Measurements from ENCODE around the gene CSNK1A1.

CSNK1A1 gene

DNA sequence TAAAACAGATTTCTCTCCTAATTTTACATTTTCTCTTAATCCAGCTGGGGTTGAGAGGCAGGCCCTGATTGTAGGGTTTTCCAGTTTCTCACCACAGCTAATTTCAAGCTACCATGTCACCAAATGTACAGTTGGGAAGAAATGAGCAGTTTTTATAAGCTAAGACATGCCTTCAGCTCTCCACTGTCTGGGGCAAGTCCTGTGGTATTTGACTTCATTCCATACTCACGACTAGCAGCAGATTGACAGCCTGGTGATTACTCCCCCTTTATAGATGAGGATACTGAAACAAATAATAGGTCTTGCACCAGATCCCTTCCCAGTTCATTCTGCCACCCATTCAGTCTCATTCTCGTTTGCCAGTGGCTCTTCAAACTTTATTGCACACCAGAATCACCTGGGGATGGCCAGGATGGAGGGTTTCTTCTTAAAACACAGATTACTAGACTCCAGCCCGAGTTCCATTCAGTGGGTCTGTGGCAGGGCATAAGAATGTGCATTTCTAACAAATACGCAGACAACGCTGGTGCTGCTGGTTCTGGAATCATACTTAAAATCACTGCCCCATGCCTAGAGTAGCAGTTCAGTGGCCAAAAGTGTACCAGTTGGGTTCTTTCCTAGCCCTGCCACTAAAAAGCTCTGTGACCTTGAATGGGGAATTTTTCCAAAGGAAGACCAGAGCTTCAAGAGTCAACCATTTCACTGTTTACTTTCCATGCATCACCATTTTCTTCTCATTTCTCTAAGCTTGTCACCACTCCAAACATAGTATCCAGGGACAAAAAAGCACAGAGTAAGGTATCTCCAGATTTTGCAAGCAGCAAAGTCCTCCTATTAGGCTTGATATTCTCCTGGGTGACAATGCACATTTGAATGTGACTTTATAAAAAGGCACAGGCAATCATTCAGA lies 64.3 kb downstream of the CSNK1A1 start:
- no peaks in the 10 kb centered on the region for H3K36me3 ChIP-seq (replicated peaks)
- in situ Hi-C loops (cut with MboI; ENCODE audit: low sequenced_read_pairs): no loop called here
- DNase-seq (ENCODE audit: low spot score in 2 of 2): no peak
- no peaks in the 10 kb centered on the region for H3K9me3 ChIP-seq
- peaks cover 8% of the 10 kb centered on the region; the same call in 1 of the 2 replicates for H3K4me1 ChIP-seq
- H3K4me3 ChIP-seq: no peak overlapping the region
- peaks cover 3% of the 10 kb centered on the region; the same call in 1 of the 2 replicates for H3K27me3 ChIP-seq (ENCODE audit: low read depth)

DNA sequence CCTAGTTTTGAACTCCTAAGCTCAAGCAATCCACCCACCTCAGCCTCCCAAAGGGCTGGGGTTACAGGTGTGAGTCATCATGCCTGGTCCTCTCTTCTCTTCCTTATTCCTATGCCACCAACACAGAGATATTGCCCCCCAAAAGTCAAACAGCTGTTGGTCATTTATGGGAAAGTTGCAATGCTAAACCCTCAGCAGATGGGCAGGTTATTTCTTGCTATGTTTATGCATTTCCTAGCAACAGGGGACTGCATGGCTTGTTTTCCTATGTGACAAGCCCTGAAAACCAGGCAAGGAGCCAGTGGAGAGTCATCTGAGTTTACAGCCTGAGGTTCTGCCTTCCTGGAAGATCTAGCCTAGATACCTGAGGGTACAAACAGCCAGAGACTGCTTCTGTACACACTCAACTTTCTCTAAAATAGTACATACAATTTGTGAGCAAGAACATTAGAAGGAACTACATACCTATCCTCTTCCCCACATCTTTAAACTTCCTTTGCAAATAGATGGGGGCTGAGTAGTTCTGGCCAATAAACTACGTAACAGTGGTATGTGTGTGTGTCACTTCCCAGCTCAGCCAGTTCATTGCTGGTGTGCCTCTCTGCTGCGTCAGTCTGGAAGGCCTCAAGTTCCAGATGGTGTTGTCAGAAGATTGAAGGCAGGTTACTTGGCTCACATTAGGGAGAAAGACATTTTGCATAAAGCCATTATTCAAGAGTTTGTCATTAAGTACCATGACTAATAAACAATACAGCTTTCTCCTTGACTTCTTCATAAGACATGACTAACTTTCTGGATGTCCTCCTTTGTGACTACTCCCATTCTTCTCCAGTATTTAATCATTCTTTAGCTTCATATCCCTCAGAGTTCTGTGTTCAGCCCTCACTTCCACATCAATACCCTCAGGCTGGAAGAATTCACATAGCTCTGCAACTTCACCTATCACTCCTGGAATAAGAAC lies 65.3 kb downstream of the CSNK1A1 start:
- in situ Hi-C loops (cut with MboI; ENCODE audit: low sequenced_read_pairs): no loop called here
- Histone ChIP-seq H3K36me3 (replicated peaks) (no peaks in the 10 kb centered on the region), H3K4me1 (peaks cover 8% of the 10 kb centered on the region; the same call in 1 of the 2 replicates), H3K27me3 (ENCODE audit: low read depth) (peaks cover 3% of the 10 kb centered on the region; the same call in 1 of the 2 replicates), H3K4me3 (no peak overlapping the region), H3K9me3 (no peaks in the 10 kb centered on the region)
- DNase-seq (ENCODE audit: low spot score in 2 of 2): no peak

DNA sequence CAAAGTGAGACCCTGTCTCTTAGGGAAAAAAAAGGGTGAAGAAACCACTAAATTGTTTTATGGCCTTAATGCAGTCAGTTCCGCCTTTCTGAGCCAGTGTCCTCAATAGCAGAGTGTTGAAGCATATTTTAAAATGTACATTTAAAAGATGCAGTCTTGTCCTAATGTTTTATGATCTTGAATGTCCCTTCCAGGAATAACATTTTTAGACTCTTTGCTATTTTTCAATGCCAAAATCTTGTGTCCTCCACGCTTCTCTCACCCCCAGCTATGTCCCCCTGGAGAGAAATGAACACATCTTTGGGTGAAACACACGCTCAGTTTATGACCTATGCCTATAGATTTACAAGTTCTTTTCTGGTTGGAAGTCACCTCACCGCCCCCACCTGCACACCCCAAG lies 69.8 kb downstream of the CSNK1A1 start:
- H3K27me3 ChIP-seq (ENCODE audit: low read depth): no peaks in the 10 kb centered on the region
- DNase-seq (ENCODE audit: low spot score in 2 of 2): no peak
- no peaks in the 10 kb centered on the region for H3K36me3 ChIP-seq (replicated peaks)
- no peaks in the 10 kb centered on the region for H3K4me1 ChIP-seq
- in situ Hi-C loops (cut with MboI; ENCODE audit: low sequenced_read_pairs): no loop called here
- no peaks in the 10 kb centered on the region for H3K9me3 ChIP-seq
- H3K4me3 ChIP-seq: no peak overlapping the region

GRCh38 chr5:149478761-149479160 lies 72.5 kb downstream of the CSNK1A1 start:
- H3K4me1 ChIP-seq: no peaks in the 10 kb centered on the region
- no peak for DNase-seq (ENCODE audit: low spot score in 2 of 2)
- in situ Hi-C loops (cut with MboI; ENCODE audit: low sequenced_read_pairs): no loop called here
- no peaks in the 10 kb centered on the region for H3K27me3 ChIP-seq (ENCODE audit: low read depth)
- no peak overlapping the region for H3K4me3 ChIP-seq
- no peaks in the 10 kb centered on the region for H3K36me3 ChIP-seq (replicated peaks)
- H3K9me3 ChIP-seq: no peaks in the 10 kb centered on the region

GRCh38 chr5:149475777-149476176 lies 75.5 kb downstream of the CSNK1A1 start:
- in situ Hi-C loops (cut with MboI; ENCODE audit: low sequenced_read_pairs): no loop called here
- Histone ChIP-seq H3K36me3 (replicated peaks) (no peaks in the 10 kb centered on the region), H3K27me3 (ENCODE audit: low read depth) (no peaks in the 10 kb centered on the region), H3K4me3 (no peak overlapping the region), H3K9me3 (no peaks in the 10 kb centered on the region), H3K4me1 (no peaks in the 10 kb centered on the region)
- no peak for DNase-seq (ENCODE audit: low spot score in 2 of 2)

GRCh38 chr5:149474198-149474597 lies 77.0 kb downstream of the CSNK1A1 start:
- H3K27me3 ChIP-seq (ENCODE audit: low read depth): no peaks in the 10 kb centered on the region
- in situ Hi-C loops (cut with MboI; ENCODE audit: low sequenced_read_pairs): no loop called here
- H3K4me3 ChIP-seq: no peak overlapping the region
- no peaks in the 10 kb centered on the region for H3K9me3 ChIP-seq
- DNase-seq (ENCODE audit: low spot score in 2 of 2): no peak
- H3K36me3 ChIP-seq (replicated peaks): no peaks in the 10 kb centered on the region
- H3K4me1 ChIP-seq: no peaks in the 10 kb centered on the region

- in situ Hi-C loops (cut with MboI; ENCODE audit: low sequenced_read_pairs): no loop called here
- H3K36me3 ChIP-seq (replicated peaks): no peaks in the 10 kb centered on the region
- no peak overlapping the region for H3K4me3 ChIP-seq
- no peaks in the 10 kb centered on the region for H3K9me3 ChIP-seq
- no peaks in the 10 kb centered on the region for H3K4me1 ChIP-seq
- DNase-seq (ENCODE audit: low spot score in 2 of 2): no peak
- H3K27me3 ChIP-seq (ENCODE audit: low read depth): no peaks in the 10 kb centered on the region
Measured at GRCh38 chr5:149473441-149473840, 77.8 kb downstream of the CSNK1A1 start.

DNA sequence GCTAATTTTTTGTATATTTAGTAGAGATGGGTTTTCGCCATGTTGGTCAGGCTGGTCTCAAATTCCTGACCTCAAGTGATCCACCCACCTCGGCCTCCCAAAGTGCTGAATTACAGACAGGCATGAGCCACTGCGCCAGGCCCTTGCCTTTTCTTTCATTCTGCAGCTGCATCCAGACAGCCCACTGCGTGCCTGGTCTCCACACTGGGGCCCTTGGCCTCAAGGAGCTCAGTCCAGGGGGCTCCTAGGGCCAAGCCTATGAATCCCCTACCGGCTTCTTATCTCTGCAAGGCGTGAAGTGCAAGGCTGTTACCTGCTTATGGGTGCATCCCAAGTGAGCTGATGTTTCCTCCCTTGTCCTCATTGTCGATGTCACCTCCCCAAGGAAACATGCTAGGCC lies 78.8 kb downstream of the CSNK1A1 start:
- H3K4me1 ChIP-seq: no peaks in the 10 kb centered on the region
- in situ Hi-C loops (cut with MboI; ENCODE audit: low sequenced_read_pairs): no loop called here
- no peak overlapping the region for H3K4me3 ChIP-seq
- H3K27me3 ChIP-seq (ENCODE audit: low read depth): no peaks in the 10 kb centered on the region
- H3K9me3 ChIP-seq: no peaks in the 10 kb centered on the region
- H3K36me3 ChIP-seq (replicated peaks): no peaks in the 10 kb centered on the region
- no peak for DNase-seq (ENCODE audit: low spot score in 2 of 2)

DNA sequence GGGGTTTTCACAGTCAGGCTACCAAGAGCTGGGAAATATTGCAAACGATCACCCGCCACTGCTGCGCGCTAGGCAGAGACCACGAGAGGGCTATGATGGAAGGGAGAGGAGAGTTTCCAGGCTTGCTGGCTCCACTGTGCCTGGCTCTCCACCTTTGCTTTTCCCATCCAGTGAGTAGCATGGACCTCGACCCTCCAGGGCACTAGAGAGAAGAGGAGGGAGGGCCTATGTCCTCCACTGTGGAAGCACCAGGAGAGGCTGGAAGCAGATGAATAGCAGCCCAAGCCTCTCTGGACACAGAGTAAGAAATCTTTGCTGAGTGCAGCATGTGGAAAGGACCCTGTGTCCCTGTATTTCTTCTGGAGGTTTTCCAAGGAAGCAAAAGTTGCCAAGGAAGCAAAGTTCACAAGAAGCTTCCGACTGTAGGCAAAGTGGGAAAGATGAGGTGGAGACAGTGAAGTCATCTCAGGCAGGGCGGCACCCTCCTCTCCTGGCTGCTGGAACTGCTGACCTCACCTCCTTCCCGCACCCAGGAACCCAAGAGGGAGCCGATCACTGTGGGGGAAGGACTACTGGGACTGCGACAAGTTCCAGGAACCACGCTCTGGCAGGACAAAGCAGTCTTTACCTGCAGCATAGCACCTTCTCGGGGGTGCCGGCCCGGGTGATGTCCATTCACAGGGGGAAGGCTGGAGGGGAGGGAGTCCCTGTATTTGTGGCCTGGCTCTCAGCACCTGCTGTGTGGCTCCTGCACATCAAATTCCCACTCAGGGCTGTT lies 79.6 kb downstream of the CSNK1A1 start:
- Histone ChIP-seq H3K4me1 (no peaks in the 10 kb centered on the region), H3K4me3 (no peak overlapping the region), H3K27me3 (ENCODE audit: low read depth) (peaks cover 2% of the 10 kb centered on the region; the same call in 1 of the 2 replicates), H3K36me3 (replicated peaks) (no peaks in the 10 kb centered on the region), H3K9me3 (no peaks in the 10 kb centered on the region)
- no peak for DNase-seq (ENCODE audit: low spot score in 2 of 2)
- in situ Hi-C loops (cut with MboI; ENCODE audit: low sequenced_read_pairs): no loop called here

- no peak overlapping the region for H3K4me3 ChIP-seq
- no peaks in the 10 kb centered on the region for H3K9me3 ChIP-seq
- no peaks in the 10 kb centered on the region for H3K4me1 ChIP-seq
- in situ Hi-C loops (cut with MboI; ENCODE audit: low sequenced_read_pairs): no loop called here
- peaks cover 5% of the 10 kb centered on the region; the same call in 1 of the 2 replicates for H3K27me3 ChIP-seq (ENCODE audit: low read depth)
- DNase-seq (ENCODE audit: low spot score in 2 of 2): no peak
- no peaks in the 10 kb centered on the region for H3K36me3 ChIP-seq (replicated peaks)
Measured at GRCh38 chr5:149470942-149471341, 80.3 kb downstream of the CSNK1A1 start.

GRCh38 chr5:149466457-149466972 lies 84.7 kb downstream of the CSNK1A1 start:
- no peak for DNase-seq (ENCODE audit: low spot score in 2 of 2)
- H3K4me3 ChIP-seq: no peak overlapping the region
- in situ Hi-C loops (cut with MboI; ENCODE audit: low sequenced_read_pairs): no loop called here
- H3K4me1 ChIP-seq: no peaks in the 10 kb centered on the region
- H3K36me3 ChIP-seq (replicated peaks): no peaks in the 10 kb centered on the region
- H3K27me3 ChIP-seq (ENCODE audit: low read depth): peaks cover 5% of the 10 kb centered on the region; the same call in 1 of the 2 replicates
- H3K9me3 ChIP-seq: no peaks in the 10 kb centered on the region

- Histone ChIP-seq H3K4me1 (no peaks in the 10 kb centered on the region), H3K9me3 (no peaks in the 10 kb centered on the region), H3K27me3 (ENCODE audit: low read depth) (peaks cover 5% of the 10 kb centered on the region; the same call in 1 of the 2 replicates), H3K36me3 (replicated peaks) (no peaks in the 10 kb centered on the region), H3K4me3 (no peak overlapping the region)
- in situ Hi-C loops (cut with MboI; ENCODE audit: low sequenced_read_pairs): no loop called here
- DNase-seq (ENCODE audit: low spot score in 2 of 2): no peak
Measured at GRCh38 chr5:149464796-149465489, 86.3 kb downstream of the CSNK1A1 start.
